ENCODE results near the gene GLB1L2.

DNA sequence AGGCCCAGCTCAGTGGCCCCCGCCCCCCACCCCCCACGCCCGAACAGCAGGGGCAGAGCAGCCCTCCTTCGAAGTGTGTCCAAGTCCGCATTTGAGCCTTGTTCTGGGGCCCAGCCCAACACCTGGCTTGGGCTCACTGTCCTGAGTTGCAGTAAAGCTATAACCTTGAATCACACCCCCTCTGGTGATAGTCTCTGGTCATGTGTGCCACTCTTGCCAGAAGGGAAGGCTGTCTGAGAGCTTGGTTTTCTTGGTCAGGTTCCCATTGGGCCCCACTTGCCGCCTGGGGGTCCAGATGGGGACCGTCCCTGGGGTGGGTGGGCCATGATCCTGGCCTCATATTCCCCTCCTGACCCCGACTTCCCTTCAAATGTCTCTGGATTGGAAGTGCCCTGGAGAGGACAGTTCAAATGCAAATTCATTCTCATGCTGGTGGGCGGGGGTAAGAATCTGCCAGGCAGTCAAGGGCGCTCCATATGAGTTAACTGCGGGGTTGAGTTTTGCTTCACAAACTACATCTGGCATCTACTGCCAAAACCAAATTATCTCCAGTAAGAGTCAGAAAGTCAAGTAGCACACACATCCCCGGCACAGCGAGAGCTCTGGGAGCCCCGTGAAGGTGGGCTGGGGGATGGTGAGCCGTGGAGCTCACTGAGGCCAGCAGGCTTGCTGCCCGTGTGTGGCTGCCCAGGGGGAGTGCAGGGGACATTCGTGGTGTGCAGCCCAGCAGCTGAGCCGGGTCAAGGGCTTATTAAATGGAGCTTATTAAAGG, 44.5 kb downstream of the GLB1L2 start:
- TF ChIP-seq POLR2AphosphoS5 (IDR thresholded peaks at IDR 0.05) (no peak), POLR2A (IDR thresholded peaks at IDR 0.05) (no peak), EP300 (IDR thresholded peaks at IDR 0.05) (no peak)
- TF ChIP-seq, protein P1, sequence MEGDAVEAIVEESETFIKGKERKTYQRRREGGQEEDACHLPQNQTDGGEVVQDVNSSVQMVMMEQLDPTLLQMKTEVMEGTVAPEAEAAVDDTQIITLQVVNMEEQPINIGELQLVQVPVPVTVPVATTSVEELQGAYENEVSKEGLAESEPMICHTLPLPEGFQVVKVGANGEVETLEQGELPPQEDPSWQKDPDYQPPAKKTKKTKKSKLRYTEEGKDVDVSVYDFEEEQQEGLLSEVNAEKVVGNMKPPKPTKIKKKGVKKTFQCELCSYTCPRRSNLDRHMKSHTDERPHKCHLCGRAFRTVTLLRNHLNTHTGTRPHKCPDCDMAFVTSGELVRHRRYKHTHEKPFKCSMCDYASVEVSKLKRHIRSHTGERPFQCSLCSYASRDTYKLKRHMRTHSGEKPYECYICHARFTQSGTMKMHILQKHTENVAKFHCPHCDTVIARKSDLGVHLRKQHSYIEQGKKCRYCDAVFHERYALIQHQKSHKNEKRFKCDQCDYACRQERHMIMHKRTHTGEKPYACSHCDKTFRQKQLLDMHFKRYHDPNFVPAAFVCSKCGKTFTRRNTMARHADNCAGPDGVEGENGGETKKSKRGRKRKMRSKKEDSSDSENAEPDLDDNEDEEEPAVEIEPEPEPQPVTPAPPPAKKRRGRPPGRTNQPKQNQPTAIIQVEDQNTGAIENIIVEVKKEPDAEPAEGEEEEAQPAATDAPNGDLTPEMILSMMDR (IDR thresholded peaks at IDR 0.05), result no peak

Data from sigmoid colon (tissue), 4 donors.